ENCODE data around the gene TMEM38A.
"Not testable (repeated sequence)": the region's sequence is repeated elsewhere in the genome, so short reads cannot be mapped to it uniquely, and the experiment has no call there.

The TMEM38A gene

GRCh38 chr19:16735650-16736266 is 74.8 kb downstream of the TMEM38A start:
- H3K36me3 Mint-ChIP-seq (ENCODE audit: low read depth); H3K27ac Mint-ChIP-seq; H3K4me1 Mint-ChIP-seq (ENCODE audit: low read depth); H3K4me3 Mint-ChIP-seq; H3K27me3 Mint-ChIP-seq; H3K9me3 Mint-ChIP-seq; DNase-seq: not testable (repeated sequence)

- DNase-seq = no peak
- H3K4me1 Mint-ChIP-seq (ENCODE audit: low read depth) = no peaks in the 10 kb centered on the region
- no peaks in the 10 kb centered on the region for H3K9me3 Mint-ChIP-seq
- peaks cover 7% of the 10 kb centered on the region for H3K27me3 Mint-ChIP-seq
- no peaks in the 10 kb centered on the region for H3K36me3 Mint-ChIP-seq (ENCODE audit: low read depth)
- H3K27ac Mint-ChIP-seq = no peak overlapping the region
- H3K4me3 Mint-ChIP-seq = no peak overlapping the region
Observed at GRCh38 chr19:16736709-16737108, 75.8 kb downstream of the TMEM38A start.

GRCh38 chr19:16737911-16738310 is 77.0 kb downstream of the TMEM38A start:
- no peak for DNase-seq
- Mint-ChIP-seq H3K9me3 (no peaks in the 10 kb centered on the region), H3K27ac (no peak overlapping the region), H3K4me1 (ENCODE audit: low read depth) (no peaks in the 10 kb centered on the region), H3K27me3 (peaks cover 7% of the 10 kb centered on the region), H3K4me3 (no peak overlapping the region), H3K36me3 (ENCODE audit: low read depth) (no peaks in the 10 kb centered on the region)

- Mint-ChIP-seq H3K9me3 (no peaks in the 10 kb centered on the region), H3K27me3 (no peaks in the 10 kb centered on the region), H3K4me1 (ENCODE audit: low read depth) (no peaks in the 10 kb centered on the region), H3K27ac (no peak overlapping the region), H3K4me3 (no peak overlapping the region), H3K36me3 (ENCODE audit: low read depth) (no peaks in the 10 kb centered on the region)
- no peak for DNase-seq
Observed at GRCh38 chr19:16739546-16739945, 78.6 kb downstream of the TMEM38A start.
